CD14-positive monocyte (primary cell): ENCODE measurements around the gene DCLK1. TPM values are rescaled to one million over a fixed set of nuclear protein-coding genes. Genes with fewer than 3 reads are reported as not detected.

Experiments
- DNase-seq, 3 donors: peaks; one replicate each; pipeline ENCODE4 v3.0.0-alpha.2; 2011 to 2022
- H2AFZ ChIP-seq: 2 replicates; pipeline ENCODE4 v1.6.0; 2012; ENCODE audit warnings: mild to moderate bottlenecking, low read depth, low read length, inconsistent platforms; ENCODE audit not compliant: insufficient read depth, poor library complexity, severe bottlenecking
- H3K27ac ChIP-seq, 2 donors: 1 replicate in 1 of 2; 2 replicates in 1 of 2; pipeline ENCODE4 v1.5.1; 2012 to 2013; ENCODE audit warnings: low read length in 2 of 2, control low read depth in 1 of 2, inconsistent platforms in 1 of 2, low read depth in 1 of 2, mild to moderate bottlenecking in 1 of 2
- H3K27me3 ChIP-seq, 2 donors: one replicate each; pipeline versions ENCODE4 v1.6.0 to v1.6.1; 2011 to 2013; ENCODE audit warnings: low read length in 2 of 2; ENCODE audit not compliant: control insufficient read depth in 2 of 2, insufficient read depth in 2 of 2
- H3K36me3 ChIP-seq, 2 donors: replicated peaks in 1 of 2; 1 replicate in 1 of 2; 2 replicates in 1 of 2; pipeline versions ENCODE4 v1.5.1 to v1.6.1; 2012 to 2013; ENCODE audit warnings: low read length in 2 of 2, control low read depth in 1 of 2, inconsistent platforms in 1 of 2, mild to moderate bottlenecking in 1 of 2; ENCODE audit not compliant: insufficient read depth in 2 of 2, control insufficient read depth in 1 of 2
- H3K4me1 ChIP-seq, 2 donors: 1 replicate in 1 of 2; 2 replicates in 1 of 2; pipeline versions ENCODE4 v1.5.1 to v1.6.1; 2012 to 2013; ENCODE audit warnings: low read length in 2 of 2, control low read depth in 1 of 2, inconsistent platforms in 1 of 2, mild to moderate bottlenecking in 1 of 2, moderate library complexity in 1 of 2; ENCODE audit not compliant: insufficient read depth in 2 of 2, control insufficient read depth in 1 of 2
- H3K4me2 ChIP-seq: replicated peaks from 2 replicates; pipeline ENCODE3; 2012; ENCODE audit warnings: low read length, moderate library complexity, mild to moderate bottlenecking; ENCODE audit not compliant: poor library complexity, severe bottlenecking; ENCODE audit errors: extremely low read depth
- H3K4me3 ChIP-seq, 3 experiments: fragments of 200-600 bp in 1 of 3; sonication (generic) in 1 of 3; replicated peaks in 1 of 3; 1 replicate in 2 of 3; 2 replicates in 1 of 3; pipeline ENCODE4 v1.5.1; 2011 to 2013; ENCODE audit warnings: low read length in 3 of 3, mild to moderate bottlenecking in 3 of 3, control low read depth in 2 of 3, low read depth in 2 of 3, inconsistent platforms in 1 of 3, moderate library complexity in 1 of 3
- H3K79me2 ChIP-seq: 2 replicates; pipeline ENCODE4 v1.6.0; 2012; ENCODE audit warnings: mild to moderate bottlenecking, control low read depth, inconsistent platforms, low read length, moderate library complexity; ENCODE audit not compliant: insufficient read depth
- H3K9ac ChIP-seq: 2 replicates; pipeline ENCODE4 v1.6.0; 2017; ENCODE audit warnings: low read length, mild to moderate bottlenecking; ENCODE audit not compliant: insufficient read depth, poor library complexity, severe bottlenecking
- H3K9me3 ChIP-seq, 2 donors: replicated peaks in 1 of 2; 1 replicate in 1 of 2; 2 replicates in 1 of 2; pipeline versions ENCODE4 v1.5.1 to v1.6.1; 2012 to 2013; ENCODE audit warnings: low read length in 2 of 2, control low read depth in 1 of 2; ENCODE audit not compliant: control insufficient read depth in 1 of 2, insufficient read depth in 1 of 2
- H4K20me1 ChIP-seq: 2 replicates; pipeline ENCODE4 v1.6.0; 2012; ENCODE audit warnings: mild to moderate bottlenecking, low read length, control low read depth, moderate library complexity; ENCODE audit not compliant: insufficient read depth
- H3K27ac Mint-ChIP-seq, 7 donors: one replicate each; pipeline ENCODE4 v1.8.0; 2020; ENCODE audit warnings: mild to moderate bottlenecking in 7 of 7, mixed read lengths in 7 of 7, moderate library complexity in 6 of 7, inconsistent platforms in 2 of 7
- H3K27me3 Mint-ChIP-seq, 3 donors: one replicate each; pipeline ENCODE4 v1.8.0; 2021 to 2022; ENCODE audit warnings: low read depth in 3 of 3, mild to moderate bottlenecking in 3 of 3, mixed read lengths in 3 of 3, moderate library complexity in 3 of 3, inconsistent platforms in 1 of 3
- H3K36me3 Mint-ChIP-seq, 2 donors: one replicate each; pipeline ENCODE4 v1.8.0; 2020; ENCODE audit warnings: mixed read lengths in 2 of 2, inconsistent platforms in 1 of 2, mild to moderate bottlenecking in 1 of 2
- H3K4me1 Mint-ChIP-seq: one replicate; pipeline ENCODE4 v1.8.0; 2020; ENCODE audit warnings: mild to moderate bottlenecking, mixed read lengths
- H3K4me3 Mint-ChIP-seq, 2 donors: one replicate each; pipeline ENCODE4 v1.8.0; 2020; ENCODE audit warnings: mild to moderate bottlenecking in 2 of 2, mixed read lengths in 2 of 2, moderate library complexity in 1 of 2
- H3K9me3 Mint-ChIP-seq, 7 donors: one replicate each; pipeline ENCODE4 v1.8.0; 2020 to 2022; ENCODE audit warnings: mixed read lengths in 7 of 7, mild to moderate bottlenecking in 6 of 7, moderate library complexity in 6 of 7, inconsistent platforms in 2 of 7
- CTCF ChIP-seq: fragments of 200-600 bp; IDR thresholded peaks from one replicate; pipeline ENCODE4 v1.8.0; 2022; ENCODE audit warnings: antibody characterized with exemption, mild to moderate bottlenecking
- WGBS: methylation state at CpG from one replicate; pipeline ENCODE4 v1.1.5; 2013; ENCODE audit warnings: missing lambda C conversion rate; ENCODE audit not compliant: insufficient coverage; 5-methylcytosine and 5-hydroxymethylcytosine counted together
- intact Hi-C, 2 donors: fragments of 100-400 bp; cut with micrococcal nuclease; formaldehyde crosslinking; loops; one replicate each; pipeline versions ENCODE4 v1.15.0 to v1.15.1; 2023
- polyA plus RNA-seq, 3 donors: library from polyadenylated mRNA; depleted of rRNA in 1 of 3; unstranded in 2 of 3; stranded (reverse) in 1 of 3; fragments of 300-500 nt in 2 of 3; fragments of >200 nt in 1 of 3; fragmentation: Illumina TruSeq in 2 of 3; gene quantifications; 1 replicate in 2 of 3; 2 replicates in 1 of 3; pipeline ENCODE4 v1.2.3, GENCODE V29; 2012 to 2021

The DCLK1 gene
- polyA plus RNA-seq, 3 donors: not detected

GRCh38 chr13:35833608-35834275 lies 297.4 kb downstream of the DCLK1 start:
- no peak overlapping the region for H2AFZ ChIP-seq
- H3K4me2 ChIP-seq: no peak overlapping the region
- H3K79me2 ChIP-seq: no peaks in the 10 kb centered on the region
- DNase-seq: no peak
- H3K36me3 ChIP-seq: no peaks in the 10 kb centered on the region
- no peaks in the 10 kb centered on the region for H3K27me3 ChIP-seq
- intact Hi-C loops: no loop called here
- H3K27me3 Mint-ChIP-seq: peaks cover 1 to 6% (median 3%) of the 10 kb centered on the region in 3 donors
- no peak overlapping the region for H3K27ac Mint-ChIP-seq
- no CpG with 5 or more reads among the region's 6 CpGs for WGBS
- H3K4me1 ChIP-seq: no peaks in the 10 kb centered on the region
- peaks cover 0 to 8% (median 5%) of the 10 kb centered on the region in 7 donors for H3K9me3 Mint-ChIP-seq
- no peaks in the 10 kb centered on the region for H3K36me3 Mint-ChIP-seq
- H3K27ac ChIP-seq: no peak overlapping the region
- H4K20me1 ChIP-seq: no peaks in the 10 kb centered on the region
- no peak for TF ChIP-seq CTCF
- no peaks in the 10 kb centered on the region for H3K4me1 Mint-ChIP-seq
- H3K4me3 ChIP-seq: no peak overlapping the region
- no peak overlapping the region for H3K4me3 Mint-ChIP-seq
- no peak overlapping the region for H3K9ac ChIP-seq
- peaks cover 0 to 3% of the 10 kb centered on the region in 2 donors for H3K9me3 ChIP-seq

- Histone ChIP-seq H2AFZ (no peak overlapping the region), H3K9ac (no peak overlapping the region), H3K4me1 (no peaks in the 10 kb centered on the region), H3K36me3 (no peaks in the 10 kb centered on the region), H3K27ac (no peak overlapping the region), H3K79me2 (no peaks in the 10 kb centered on the region), H3K27me3 (no peaks in the 10 kb centered on the region), H4K20me1 (no peaks in the 10 kb centered on the region), H3K9me3 (peaks cover 0 to 3% of the 10 kb centered on the region in 2 donors), H3K4me2 (no peak overlapping the region), H3K4me3 (no peak overlapping the region)
- H3K4me3 Mint-ChIP-seq: no peak overlapping the region
- H3K9me3 Mint-ChIP-seq: peaks cover 0 to 8% (median 4%) of the 10 kb centered on the region in 7 donors
- no peaks in the 10 kb centered on the region for H3K36me3 Mint-ChIP-seq
- no peak for TF ChIP-seq CTCF
- no peak for DNase-seq
- H3K4me1 Mint-ChIP-seq: no peaks in the 10 kb centered on the region
- peaks cover 1 to 6% (median 3%) of the 10 kb centered on the region in 3 donors for H3K27me3 Mint-ChIP-seq
- no peak overlapping the region for H3K27ac Mint-ChIP-seq
- 93% methylated on average over 5 of the region's 9 CpGs for WGBS
- intact Hi-C loops: no loop called here
Observed at GRCh38 chr13:35833031-35833430, 298.2 kb downstream of the DCLK1 start.
